Anterior cingulate cortex (tissue), 58 donors: ENCODE measurements around the gene ABO.
"Not testable (repeated sequence)": the region's sequence is repeated elsewhere in the genome, so short reads cannot be mapped to it uniquely, and the experiment has no call there.

Experiments
- DNase-seq, 58 donors: peaks; one replicate each; lab custom pipeline; 2025; lab: John Stamatoyannopoulos, UW

Gene ABO

GRCh38 chr9:133228474-133229193, 46.4 kb downstream of the ABO start:
- not testable (repeated sequence) for DNase-seq

GRCh38 chr9:133227996-133228395, 47.0 kb downstream of the ABO start:
- not testable (repeated sequence) for DNase-seq

- DNase-seq: no peak
Observed at GRCh38 chr9:133227242-133227860, 47.6 kb downstream of the ABO start.

GRCh38 chr9:133226219-133227171, 48.5 kb downstream of the ABO start:
- DNase-seq: no peak

GRCh38 chr9:133225171-133226011, 49.6 kb downstream of the ABO start:
- no peak for DNase-seq

GRCh38 chr9:133224762-133225161, 50.2 kb downstream of the ABO start:
- no peak for DNase-seq

GRCh38 chr9:133223159-133223756, 51.7 kb downstream of the ABO start:
- DNase-seq: not testable (repeated sequence)

- DNase-seq: not testable (repeated sequence)
Observed at GRCh38 chr9:133221994-133222393, 53.0 kb downstream of the ABO start.

GRCh38 chr9:133221177-133221809, 53.7 kb downstream of the ABO start:
- DNase-seq: no peak

GRCh38 chr9:133218049-133218975, 56.7 kb downstream of the ABO start:
- not testable (repeated sequence) for DNase-seq

GRCh38 chr9:133217333-133217988, 57.5 kb downstream of the ABO start:
- DNase-seq: not testable (repeated sequence)

- not testable (repeated sequence) for DNase-seq
Observed at GRCh38 chr9:133214276-133214675, 60.7 kb downstream of the ABO start.

GRCh38 chr9:133210609-133211008, 64.4 kb downstream of the ABO start:
- no peak for DNase-seq

- DNase-seq: no peak
Observed at GRCh38 chr9:133210202-133210532, 64.8 kb downstream of the ABO start.

GRCh38 chr9:133209327-133210201, 65.4 kb downstream of the ABO start:
- not testable (repeated sequence) for DNase-seq

- DNase-seq: not testable (repeated sequence)
Observed at GRCh38 chr9:133208880-133209300, 66.1 kb downstream of the ABO start, which contains the start of gene OBP2B. Gene OBP2B (minus strand): TSS chr9:133209250. CDS start chr9:133209199, 51 bp downstream.
